Hepatocyte (in vitro differentiated cells): ENCODE results near the gene ZCCHC24. TPM values are rescaled to one million over a fixed set of nuclear protein-coding genes. Genes with fewer than 3 reads are reported as not detected.

Experiments
- DNase-seq: peaks from one replicate; pipeline ENCODE4 v3.0.0-alpha.2; 2016; ENCODE audit warnings: low spot score
- H2AFZ ChIP-seq: fragments of 200-600 bp; sonication (generic); 2 replicates; pipeline ENCODE4 v1.6.0; 2016; ENCODE audit warnings: antibody characterized with exemption, mild to moderate bottlenecking
- H3K27ac ChIP-seq: fragments of 200-600 bp; sonication (generic); 2 replicates; pipeline ENCODE4 v1.5.1; 2016; ENCODE audit warnings: mild to moderate bottlenecking
- H3K27me3 ChIP-seq: fragments of 200-600 bp; sonication (generic); 2 replicates; pipeline ENCODE4 v1.6.1; 2016
- H3K36me3 ChIP-seq: fragments of 200-600 bp; sonication (generic); replicated peaks from 2 replicates; pipeline ENCODE4 v1.5.1; 2016; ENCODE audit warnings: low read depth; ENCODE audit not compliant: insufficient read depth
- H3K4me1 ChIP-seq: fragments of 200-600 bp; sonication (generic); 2 replicates; pipeline ENCODE4 v1.5.1; 2016; ENCODE audit warnings: mild to moderate bottlenecking, moderate library complexity; ENCODE audit not compliant: insufficient read depth
- H3K4me2 ChIP-seq: fragments of 200-600 bp; sonication (generic); 2 replicates; pipeline ENCODE4 v1.6.0; 2016
- H3K4me3 ChIP-seq: fragments of 200-600 bp; sonication (generic); 2 replicates; pipeline ENCODE4 v1.5.1; 2016; ENCODE audit warnings: mild to moderate bottlenecking
- H3K79me2 ChIP-seq: fragments of 200-600 bp; sonication (generic); 2 replicates; pipeline ENCODE4 v1.6.0; 2017; ENCODE audit warnings: mild to moderate bottlenecking
- H3K9me2 ChIP-seq: fragments of 200-600 bp; sonication (generic); replicated peaks from 2 replicates; pipeline ENCODE4 v1.6.0; 2017; ENCODE audit warnings: mild to moderate bottlenecking; ENCODE audit not compliant: insufficient read depth
- H3K9me3 ChIP-seq: fragments of 200-600 bp; sonication (generic); 2 replicates; pipeline ENCODE4 v1.5.1; 2016; ENCODE audit warnings: low read depth, mild to moderate bottlenecking
- H4K20me1 ChIP-seq: fragments of 200-600 bp; sonication (generic); 2 replicates; pipeline ENCODE4 v1.6.0; 2016; ENCODE audit warnings: mild to moderate bottlenecking; ENCODE audit not compliant: insufficient read depth, poor library complexity, severe bottlenecking
- CTCF ChIP-seq: fragments of 200-600 bp; sonication (generic); IDR thresholded peaks from 2 replicates; pipeline ENCODE4 v1.5.1; 2016; ENCODE audit warnings: antibody characterized with exemption, mild to moderate bottlenecking; ENCODE audit not compliant: poor library complexity
- EZH2 ChIP-seq: fragments of 200-600 bp; sonication (generic); IDR thresholded peaks from 2 replicates; pipeline ENCODE4 v1.6.1; 2016; ENCODE audit warnings: antibody characterized with exemption, mild to moderate bottlenecking, borderline replicate concordance
- EZH2phosphoT487 ChIP-seq: fragments of 200-600 bp; sonication (generic); IDR thresholded peaks from one replicate; pipeline ENCODE4 v1.6.1; 2018; ENCODE audit warnings: antibody characterized with exemption, mild to moderate bottlenecking, low read depth, moderate library complexity; ENCODE audit not compliant: unreplicated experiment, severe bottlenecking
- WGBS: methylation state at CpG from one replicate; pipeline ENCODE4 v1.1.6; 2016; ENCODE audit warnings: low lambda C conversion rate; ENCODE audit errors: missing lambda C conversion rate; 5-methylcytosine and 5-hydroxymethylcytosine counted together
- polyA plus RNA-seq: library from polyadenylated mRNA; unstranded; fragments of >200 nt; fragmentation: Nextera tagmentation; extraction: Ambion mirVana; gene quantifications from 2 replicates; pipeline ENCODE4 v1.2.1, GENCODE V29; 2016
- total RNA-seq: library from RNA; depleted of rRNA; stranded (reverse); fragments of >200 nt; gene quantifications from 2 replicates; pipeline ENCODE4 v1.2.3, GENCODE V29; 2014

ZCCHC24 gene
- total and polyA plus RNA-seq, 2 experiments from 2014 or later = 20.1 to 20.6 TPM

GRCh38 chr10:79475877-79476276 is 30.5 kb upstream of the ZCCHC24 start:
- no peak overlapping the region for H3K4me2 ChIP-seq
- H3K4me1 ChIP-seq = no peaks in the 10 kb centered on the region
- DNase-seq = no peak
- no peaks in the 10 kb centered on the region for H3K9me2 ChIP-seq
- TF ChIP-seq EZH2phosphoT487 = no peak
- TF ChIP-seq EZH2 = no peak
- no peak for TF ChIP-seq CTCF
- no peak overlapping the region for H3K4me3 ChIP-seq
- H3K36me3 ChIP-seq = no peaks in the 10 kb centered on the region
- WGBS = 93% methylated on average over 3 of the region's 3 CpGs
- no peak overlapping the region for H2AFZ ChIP-seq
- H3K79me2 ChIP-seq = no peaks in the 10 kb centered on the region
- H3K27me3 ChIP-seq = no peaks in the 10 kb centered on the region
- H3K27ac ChIP-seq = no peak overlapping the region
- H4K20me1 ChIP-seq = no peaks in the 10 kb centered on the region
- H3K9me3 ChIP-seq = no peaks in the 10 kb centered on the region

- H3K4me2 ChIP-seq = no peak overlapping the region
- no peak overlapping the region for H2AFZ ChIP-seq
- H4K20me1 ChIP-seq = no peaks in the 10 kb centered on the region
- no peaks in the 10 kb centered on the region for H3K36me3 ChIP-seq
- H3K4me1 ChIP-seq = no peaks in the 10 kb centered on the region
- H3K27me3 ChIP-seq = no peaks in the 10 kb centered on the region
- DNase-seq = no peak
- TF ChIP-seq CTCF = no peak
- TF ChIP-seq EZH2 = no peak
- no peak for TF ChIP-seq EZH2phosphoT487
- no peak overlapping the region for H3K27ac ChIP-seq
- no peak overlapping the region for H3K4me3 ChIP-seq
- H3K79me2 ChIP-seq = no peaks in the 10 kb centered on the region
- WGBS = 90% methylated on average over 7 of the region's 7 CpGs
- H3K9me3 ChIP-seq = no peaks in the 10 kb centered on the region
- H3K9me2 ChIP-seq = no peaks in the 10 kb centered on the region
Measured at GRCh38 chr10:79475119-79475653, 29.8 kb upstream of the ZCCHC24 start.

GRCh38 chr10:79473496-79474095 is 28.2 kb upstream of the ZCCHC24 start:
- H3K27ac ChIP-seq = no peak overlapping the region
- no peak overlapping the region for H2AFZ ChIP-seq
- no peak for DNase-seq
- WGBS = 90% methylated on average over 5 of the region's 5 CpGs
- no peaks in the 10 kb centered on the region for H3K79me2 ChIP-seq
- no peaks in the 10 kb centered on the region for H3K4me1 ChIP-seq
- no peaks in the 10 kb centered on the region for H3K9me2 ChIP-seq
- no peak for TF ChIP-seq CTCF
- no peak for TF ChIP-seq EZH2phosphoT487
- TF ChIP-seq EZH2 = no peak
- H3K27me3 ChIP-seq = no peaks in the 10 kb centered on the region
- H4K20me1 ChIP-seq = no peaks in the 10 kb centered on the region
- H3K36me3 ChIP-seq = no peaks in the 10 kb centered on the region
- H3K4me2 ChIP-seq = no peak overlapping the region
- H3K4me3 ChIP-seq = no peak overlapping the region
- H3K9me3 ChIP-seq = no peaks in the 10 kb centered on the region
